ENCODE data around the gene PRMT3. TPM values are rescaled to one million over a fixed set of nuclear protein-coding genes. Genes with fewer than 3 reads are reported as not detected.
"Not testable (repeated sequence)": the region's sequence is repeated elsewhere in the genome, so short reads cannot be mapped to it uniquely, and the experiment has no call there.

Gene PRMT3
- total RNA-seq, 3 donors from 2014 or later, result 11.6 to 12.7 (median 11.8) TPM

GRCh38 chr11:20459865-20460264 is 72.3 kb downstream of the PRMT3 start:
- H3K4me3 ChIP-seq, result no peak overlapping the region
- intact Hi-C loops (cut with DNase I, micrococcal nuclease), result no loop called here
- DNase-seq (no peak), ATAC-seq (no peak)
- TF ChIP-seq CTCF (IDR thresholded peaks at IDR 0.05), result no peak
- H3K9me3 ChIP-seq, result no peaks in the 10 kb centered on the region
- H3K36me3 ChIP-seq (ENCODE audit: low read depth), result no peaks in the 10 kb centered on the region
- H3K4me1 ChIP-seq (ENCODE audit: low read depth), result no peaks in the 10 kb centered on the region

- Histone ChIP-seq H3K9me3 (no peaks in the 10 kb centered on the region), H3K4me1 (ENCODE audit: low read depth) (no peaks in the 10 kb centered on the region), H3K36me3 (ENCODE audit: low read depth) (no peaks in the 10 kb centered on the region), H3K4me3 (no peak overlapping the region)
- no peak for TF ChIP-seq CTCF (IDR thresholded peaks at IDR 0.05)
- DNase-seq (no peak), ATAC-seq (no peak)
- intact Hi-C loops (cut with DNase I, micrococcal nuclease), result no loop called here
Observed at GRCh38 chr11:20464518-20464917, 77.0 kb downstream of the PRMT3 start.

- no peak for ATAC-seq
- no peaks in the 10 kb centered on the region for H3K4me1 ChIP-seq (ENCODE audit: low read depth)
- H3K9me3 ChIP-seq, result no peaks in the 10 kb centered on the region
- TF ChIP-seq CTCF (IDR thresholded peaks at IDR 0.05), result no peak
- DNase-seq, result no peak
- no peaks in the 10 kb centered on the region for H3K36me3 ChIP-seq (ENCODE audit: low read depth)
- intact Hi-C loops (cut with DNase I, micrococcal nuclease), result no loop called here
- no peak overlapping the region for H3K4me3 ChIP-seq
Observed at GRCh38 chr11:20467487-20468185, 80.1 kb downstream of the PRMT3 start.

- no peaks in the 10 kb centered on the region for H3K9me3 ChIP-seq
- no peaks in the 10 kb centered on the region for H3K4me1 ChIP-seq (ENCODE audit: low read depth)
- no peaks in the 10 kb centered on the region for H3K36me3 ChIP-seq (ENCODE audit: low read depth)
- H3K4me3 ChIP-seq, result no peak overlapping the region
- DNase-seq (no peak), ATAC-seq (no peak)
- intact Hi-C loops (cut with DNase I, micrococcal nuclease), result no loop called here
- TF ChIP-seq CTCF (IDR thresholded peaks at IDR 0.05), result no peak
Observed at GRCh38 chr11:20470348-20470747, 82.8 kb downstream of the PRMT3 start.

- H3K4me3 ChIP-seq; DNase-seq; H3K36me3 ChIP-seq (ENCODE audit: low read depth); H3K9me3 ChIP-seq; H3K4me1 ChIP-seq (ENCODE audit: low read depth); ATAC-seq; intact Hi-C loops (cut with DNase I, micrococcal nuclease): not testable (repeated sequence)
Observed at GRCh38 chr11:20471929-20472328, 84.4 kb downstream of the PRMT3 start.

- Histone ChIP-seq H3K4me1 (ENCODE audit: low read depth) (no peaks in the 10 kb centered on the region), H3K4me3 (no peak overlapping the region), H3K9me3 (no peaks in the 10 kb centered on the region), H3K36me3 (ENCODE audit: low read depth) (no peaks in the 10 kb centered on the region)
- intact Hi-C loops (cut with DNase I, micrococcal nuclease), result no loop called here
- TF ChIP-seq CTCF (IDR thresholded peaks at IDR 0.05), result no peak
- ATAC-seq (peak; percentile 25), DNase-seq (no peak)
Observed at GRCh38 chr11:20474176-20474881, 86.8 kb downstream of the PRMT3 start.

Measured in mucosa of descending colon (tissue), 3 donors.